HepG2 (cell line): Measurements from ENCODE around the gene EGFL8. TPM values are rescaled to one million over a fixed set of nuclear protein-coding genes. Genes with fewer than 3 reads are reported as not detected.
A peak's percentile ranks its signal among the peaks of the same experiment; 100 is the strongest.
"Not testable (repeated sequence)": the region's sequence is repeated elsewhere in the genome, so short reads cannot be mapped to it uniquely, and the experiment has no call there.

Experiments
- ATAC-seq: fragments of 200-7000 bp; cut with Tn5 transposase; 3 replicates; pipeline ENCODE4 v1.9.1; 2020; ENCODE audit warnings: mild to moderate bottlenecking, moderate library complexity
- BruUV-seq: library from RNA; stranded (reverse); fragments of 400-500 nt; replicated peaks from 2 replicates; lab custom pipeline; 2021; lab: Mats Ljungman, UMichigan
- CTCF ChIA-PET: fragments of 300-600 bp; formaldehyde crosslinking; extraction: SDS; loops from one replicate; lab custom pipeline; 2021; ENCODE audit warnings: low total read pairs, inconsistent platforms, low intra/inter-chr PET ratio; lab: Yijun Ruan, JAX
- POLR2A ChIA-PET: fragments of 350-600 bp; sonication (Branson Sonifier 250); formaldehyde crosslinking; loops from one replicate; lab custom pipeline; 2020; ENCODE audit warnings: antibody characterized with exemption, inconsistent platforms; lab: Yijun Ruan, JAX
- DNase-seq: peaks from one replicate; pipeline ENCODE4 v3.0.0-alpha.2; 2015; ENCODE audit warnings: low spot score
- FAIRE-seq: peaks from 3 replicates; lab custom pipeline; 2011; peaks lifted over from hg19 to GRCh38; lab: Jason Lieb, UNC
- H2AFZ ChIP-seq: one replicate; pipeline ENCODE4 v1.6.1; 2011; ENCODE audit warnings: low read length, inconsistent platforms
- H3K27ac ChIP-seq: fragments of 300-600 bp; 3 replicates; pipeline ENCODE4 v1.8.0; 2011; ENCODE audit warnings: mixed run types, mild to moderate bottlenecking, mixed read lengths, low read length, inconsistent platforms; ENCODE audit not compliant: insufficient read depth; ENCODE audit errors: extremely low read length
- H3K27me3 ChIP-seq, 2 experiments: fragments of 200-600 bp in 1 of 2; 2 replicates in 1 of 2; 3 replicates in 1 of 2; pipeline versions ENCODE4 v1.6.0 to v1.8.0; 2011; ENCODE audit warnings: low read length in 2 of 2, mild to moderate bottlenecking in 2 of 2, moderate library complexity in 2 of 2, inconsistent platforms in 1 of 2; ENCODE audit not compliant: insufficient read depth in 2 of 2, control insufficient read depth in 1 of 2
- H3K36me3 ChIP-seq, 2 experiments: fragments of 200-600 bp in 1 of 2; replicated peaks in 1 of 2; 2 replicates in 1 of 2; 3 replicates in 1 of 2; pipeline versions ENCODE4 v1.5.1 to v1.8.0; 2011; ENCODE audit warnings: low read length in 2 of 2, inconsistent platforms in 1 of 2; ENCODE audit not compliant: insufficient read depth in 2 of 2, control insufficient read depth in 1 of 2
- H3K4me1 ChIP-seq: 2 replicates; pipeline ENCODE4 v1.5.1; 2012; ENCODE audit warnings: low read length, inconsistent platforms; ENCODE audit not compliant: insufficient read depth
- H3K4me2 ChIP-seq: 2 replicates; pipeline ENCODE4 v1.6.0; 2011; ENCODE audit warnings: low read depth, low read length, inconsistent platforms
- H3K4me3 ChIP-seq, 3 experiments: fragments of 200-600 bp in 1 of 3; sonication (generic), shearing (Covaris generic) in 1 of 3; replicated peaks in 1 of 3; 2 replicates each; pipeline ENCODE4 v1.5.1; 2011 to 2016; ENCODE audit warnings: low read length in 3 of 3, inconsistent platforms in 2 of 3, low read depth in 2 of 3, mild to moderate bottlenecking in 2 of 3, control low read depth in 1 of 3, mixed read lengths in 1 of 3; ENCODE audit not compliant: insufficient read depth in 1 of 3
- H3K79me2 ChIP-seq: one replicate; pipeline ENCODE4 v1.6.1; 2011; ENCODE audit warnings: low read length, inconsistent platforms; ENCODE audit not compliant: insufficient read depth
- H3K9ac ChIP-seq: 2 replicates; pipeline ENCODE4 v1.6.0; 2011; ENCODE audit warnings: mild to moderate bottlenecking, low read depth, low read length, inconsistent platforms; ENCODE audit not compliant: insufficient read depth
- H3K9me3 ChIP-seq: 2 replicates; pipeline ENCODE4 v1.5.1; 2012; ENCODE audit warnings: mild to moderate bottlenecking, low read length
- H4K20me1 ChIP-seq: 2 replicates; pipeline ENCODE4 v1.6.0; 2011; ENCODE audit warnings: inconsistent platforms, mild to moderate bottlenecking, low read length, moderate library complexity; ENCODE audit not compliant: insufficient read depth
- AGO2 ChIP-seq: fragments of 200-400 bp; formaldehyde crosslinking; optimal IDR thresholded peaks from 2 replicates; pipeline ENCODE3; 2017; ENCODE audit warnings: mild to moderate bottlenecking, low read depth, low read length, moderate library complexity
- ZNF354B ChIP-seq: sonication (generic); formaldehyde crosslinking; IDR thresholded peaks from 2 replicates; pipeline ENCODE4 v1.8.0; 2022; ENCODE audit warnings: mild to moderate bottlenecking, missing genetic modification reagents
- WGBS: methylation state at CpG from one replicate; pipeline ENCODE4 v1.1.6; 2017; ENCODE audit warnings: low lambda C conversion rate; 5-methylcytosine and 5-hydroxymethylcytosine counted together
- in situ Hi-C: cut with HindIII; loops from 2 replicates; pipeline ENCODE4 v1.10.0; 2017; ENCODE audit warnings: low pct_unique_long_range_greater_than_20kb; ENCODE audit not compliant: extremely low pct_ligation_motif_present
- intact Hi-C: fragments of 100-400 bp; cut with micrococcal nuclease; formaldehyde crosslinking; loops from one replicate; pipeline ENCODE4 v1.10.0; 2022; ENCODE audit not compliant: unreplicated experiment
- polyA plus RNA-seq, 8 experiments: library from polyadenylated mRNA; depleted of rRNA in 3 of 8; stranded (reverse) in 7 of 8; unstranded in 1 of 8; fragments of >200 nt; fragmentation: Illumina TruSeq in 4 of 8; extraction: Trizol in 4 of 8; gene quantifications; 2 replicates each; pipeline versions ENCODE4 v1.2.1 to v1.2.3, GENCODE V29; 2011 to 2016; ENCODE audit warnings: low read depth in 4 of 8, missing spikeins in 1 of 8, mixed read lengths in 1 of 8; ENCODE audit not compliant: insufficient read depth in 1 of 8
- total RNA-seq, 5 experiments: library from RNA; depleted of rRNA; stranded (reverse); fragments of >200 nt; fragmentation: Illumina TruSeq; extraction: Trizol; gene quantifications; 2 replicates each; pipeline ENCODE4 v1.2.3, GENCODE V29; 2016; ENCODE audit warnings: low read depth in 1 of 5
- TF ChIP-seq, protein P1 (sequence below): sonication (generic); formaldehyde crosslinking; IDR thresholded peaks from 2 replicates; pipeline ENCODE4 v1.5.0; 2020; ENCODE audit warnings: mild to moderate bottlenecking, missing genetic modification reagents
- TF ChIP-seq, protein P2 (sequence below): sonication (generic); formaldehyde crosslinking; IDR thresholded peaks from 2 replicates; pipeline ENCODE4 v1.4.0; 2020; ENCODE audit warnings: missing genetic modification reagents
- TF ChIP-seq, protein P3 (sequence below): sonication (generic); formaldehyde crosslinking; IDR thresholded peaks from 2 replicates; pipeline ENCODE4 v1.5.1; 2020; ENCODE audit warnings: mild to moderate bottlenecking, missing genetic modification reagents, moderate library complexity

The EGFL8 gene
- total and polyA plus RNA-seq, 2 of the 13 experiments (the other 11 are each of a cell fraction or from before 2014, with no cell fraction given), result 10.0 to 11.5 TPM

DNA sequence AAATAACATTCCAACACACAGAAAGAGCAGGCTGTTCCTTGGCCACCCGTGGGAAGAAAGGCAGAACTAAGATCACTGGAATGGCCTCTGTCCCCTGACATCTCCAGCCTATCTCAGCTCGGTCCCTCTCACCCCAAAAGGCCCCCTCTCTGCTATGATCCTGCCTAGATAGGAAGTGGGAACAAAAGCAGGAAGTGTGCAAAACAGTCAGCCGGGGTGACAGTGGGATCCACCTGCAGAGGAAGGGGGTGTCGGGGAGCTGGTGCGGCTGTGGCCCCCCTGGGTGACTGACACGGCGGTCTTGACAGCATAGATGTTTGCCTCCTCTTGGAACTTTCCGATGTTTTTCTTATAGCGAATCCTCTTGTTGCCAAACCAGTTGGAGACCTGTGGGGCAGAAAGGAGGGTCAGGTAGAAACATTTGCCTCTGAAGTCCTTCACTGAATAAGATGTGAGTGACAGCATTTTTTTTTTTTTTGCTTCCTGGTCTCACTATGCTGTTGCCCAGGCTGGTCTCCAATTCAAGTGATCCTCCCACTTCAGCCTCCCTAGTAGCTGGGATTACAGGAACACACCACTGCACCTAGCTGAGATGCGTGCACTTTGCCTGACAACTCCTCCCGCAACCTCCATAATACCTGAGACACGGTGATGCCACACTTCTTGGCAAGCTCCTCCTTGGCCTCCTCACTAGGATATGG lies 22.8 kb downstream of the EGFL8 start (continued):
- TF ChIP-seq, protein P1, sequence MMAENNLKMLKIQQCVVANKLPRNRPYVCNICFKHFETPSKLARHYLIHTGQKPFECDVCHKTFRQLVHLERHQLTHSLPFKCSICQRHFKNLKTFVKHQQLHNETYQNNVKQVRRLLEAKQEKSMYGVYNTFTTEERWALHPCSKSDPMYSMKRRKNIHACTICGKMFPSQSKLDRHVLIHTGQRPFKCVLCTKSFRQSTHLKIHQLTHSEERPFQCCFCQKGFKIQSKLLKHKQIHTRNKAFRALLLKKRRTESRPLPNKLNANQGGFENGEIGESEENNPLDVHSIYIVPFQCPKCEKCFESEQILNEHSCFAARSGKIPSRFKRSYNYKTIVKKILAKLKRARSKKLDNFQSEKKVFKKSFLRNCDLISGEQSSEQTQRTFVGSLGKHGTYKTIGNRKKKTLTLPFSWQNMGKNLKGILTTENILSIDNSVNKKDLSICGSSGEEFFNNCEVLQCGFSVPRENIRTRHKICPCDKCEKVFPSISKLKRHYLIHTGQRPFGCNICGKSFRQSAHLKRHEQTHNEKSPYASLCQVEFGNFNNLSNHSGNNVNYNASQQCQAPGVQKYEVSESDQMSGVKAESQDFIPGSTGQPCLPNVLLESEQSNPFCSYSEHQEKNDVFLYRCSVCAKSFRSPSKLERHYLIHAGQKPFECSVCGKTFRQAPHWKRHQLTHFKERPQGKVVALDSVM (CRISPR knock-in tag), result peak; percentile 74; the same call in 1 of the 2 replicates
- TF ChIP-seq, protein P2, sequence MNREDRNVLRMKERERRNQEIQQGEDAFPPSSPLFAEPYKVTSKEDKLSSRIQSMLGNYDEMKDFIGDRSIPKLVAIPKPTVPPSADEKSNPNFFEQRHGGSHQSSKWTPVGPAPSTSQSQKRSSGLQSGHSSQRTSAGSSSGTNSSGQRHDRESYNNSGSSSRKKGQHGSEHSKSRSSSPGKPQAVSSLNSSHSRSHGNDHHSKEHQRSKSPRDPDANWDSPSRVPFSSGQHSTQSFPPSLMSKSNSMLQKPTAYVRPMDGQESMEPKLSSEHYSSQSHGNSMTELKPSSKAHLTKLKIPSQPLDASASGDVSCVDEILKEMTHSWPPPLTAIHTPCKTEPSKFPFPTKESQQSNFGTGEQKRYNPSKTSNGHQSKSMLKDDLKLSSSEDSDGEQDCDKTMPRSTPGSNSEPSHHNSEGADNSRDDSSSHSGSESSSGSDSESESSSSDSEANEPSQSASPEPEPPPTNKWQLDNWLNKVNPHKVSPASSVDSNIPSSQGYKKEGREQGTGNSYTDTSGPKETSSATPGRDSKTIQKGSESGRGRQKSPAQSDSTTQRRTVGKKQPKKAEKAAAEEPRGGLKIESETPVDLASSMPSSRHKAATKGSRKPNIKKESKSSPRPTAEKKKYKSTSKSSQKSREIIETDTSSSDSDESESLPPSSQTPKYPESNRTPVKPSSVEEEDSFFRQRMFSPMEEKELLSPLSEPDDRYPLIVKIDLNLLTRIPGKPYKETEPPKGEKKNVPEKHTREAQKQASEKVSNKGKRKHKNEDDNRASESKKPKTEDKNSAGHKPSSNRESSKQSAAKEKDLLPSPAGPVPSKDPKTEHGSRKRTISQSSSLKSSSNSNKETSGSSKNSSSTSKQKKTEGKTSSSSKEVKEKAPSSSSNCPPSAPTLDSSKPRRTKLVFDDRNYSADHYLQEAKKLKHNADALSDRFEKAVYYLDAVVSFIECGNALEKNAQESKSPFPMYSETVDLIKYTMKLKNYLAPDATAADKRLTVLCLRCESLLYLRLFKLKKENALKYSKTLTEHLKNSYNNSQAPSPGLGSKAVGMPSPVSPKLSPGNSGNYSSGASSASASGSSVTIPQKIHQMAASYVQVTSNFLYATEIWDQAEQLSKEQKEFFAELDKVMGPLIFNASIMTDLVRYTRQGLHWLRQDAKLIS (CRISPR knock-in tag), result no peak

DNA sequence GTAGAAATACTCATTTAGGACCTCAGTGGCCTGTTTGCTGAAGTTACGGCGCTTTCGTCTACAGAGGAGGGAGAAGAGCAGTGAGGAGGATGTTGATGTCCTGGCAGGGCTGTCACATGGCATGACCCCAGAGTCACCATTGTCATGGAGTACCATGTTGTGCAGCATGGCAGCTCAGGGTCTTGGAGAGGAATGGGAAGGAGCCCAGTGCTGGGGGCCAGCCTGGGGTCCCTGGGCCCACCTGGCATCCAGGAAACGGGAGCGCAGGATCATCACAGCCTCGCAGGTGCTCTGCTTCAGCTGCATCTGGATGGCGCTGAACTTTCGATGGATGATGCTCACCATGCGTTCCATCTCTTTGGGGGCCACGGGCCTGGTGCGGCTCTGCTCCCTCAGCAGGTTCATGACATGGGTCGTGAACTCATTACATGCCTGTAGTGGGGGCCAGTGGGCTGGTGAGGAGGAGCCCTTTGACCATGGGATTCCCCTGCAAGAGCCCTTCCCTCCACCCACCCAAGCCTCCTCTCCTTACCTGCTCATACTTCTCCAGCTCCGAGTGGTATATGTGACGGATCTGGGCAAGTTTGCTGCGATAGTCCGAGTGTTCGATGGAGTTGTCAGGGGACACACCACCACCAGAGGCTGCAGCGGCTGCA lies 23.5 kb downstream of the EGFL8 start:
- POLR2A ChIA-PET, result interaction anchor here (2.0 to 7.1 kb wide), 3 partner anchors 8 to 60 kb away, joined by 4 to 127 read pairs (median 10); partner anchors contain the start of genes AGPAT1, ATF6B and RNF5
- H3K4me3 ChIP-seq, H4K20me1 ChIP-seq, H2AFZ ChIP-seq, CTCF ChIA-PET, H3K9me3 ChIP-seq, H3K27me3 ChIP-seq, intact Hi-C loops, H3K9ac ChIP-seq, ATAC-seq, H3K27ac ChIP-seq, in situ Hi-C loops, BruUV-seq, FAIRE-seq, DNase-seq: not testable (repeated sequence)
- 99% methylated on average over 18 of the region's 18 CpGs for WGBS
- Histone ChIP-seq H3K79me2 (peaks cover 15% of the 10 kb centered on the region), H3K4me1 (peaks cover 34% of the 10 kb centered on the region), H3K36me3 (peaks cover 9 to 26% of the 10 kb centered on the region in 2 experiments), H3K4me2 (peak overlapping the region; percentile 90)
- TF ChIP-seq AGO2 (peak; percentile 36), ZNF354B (CRISPR knock-in tag) (0 out of 2 replicates have a peak, but pooled peaks have one; percentile 34)
- TF ChIP-seq, protein P3, sequence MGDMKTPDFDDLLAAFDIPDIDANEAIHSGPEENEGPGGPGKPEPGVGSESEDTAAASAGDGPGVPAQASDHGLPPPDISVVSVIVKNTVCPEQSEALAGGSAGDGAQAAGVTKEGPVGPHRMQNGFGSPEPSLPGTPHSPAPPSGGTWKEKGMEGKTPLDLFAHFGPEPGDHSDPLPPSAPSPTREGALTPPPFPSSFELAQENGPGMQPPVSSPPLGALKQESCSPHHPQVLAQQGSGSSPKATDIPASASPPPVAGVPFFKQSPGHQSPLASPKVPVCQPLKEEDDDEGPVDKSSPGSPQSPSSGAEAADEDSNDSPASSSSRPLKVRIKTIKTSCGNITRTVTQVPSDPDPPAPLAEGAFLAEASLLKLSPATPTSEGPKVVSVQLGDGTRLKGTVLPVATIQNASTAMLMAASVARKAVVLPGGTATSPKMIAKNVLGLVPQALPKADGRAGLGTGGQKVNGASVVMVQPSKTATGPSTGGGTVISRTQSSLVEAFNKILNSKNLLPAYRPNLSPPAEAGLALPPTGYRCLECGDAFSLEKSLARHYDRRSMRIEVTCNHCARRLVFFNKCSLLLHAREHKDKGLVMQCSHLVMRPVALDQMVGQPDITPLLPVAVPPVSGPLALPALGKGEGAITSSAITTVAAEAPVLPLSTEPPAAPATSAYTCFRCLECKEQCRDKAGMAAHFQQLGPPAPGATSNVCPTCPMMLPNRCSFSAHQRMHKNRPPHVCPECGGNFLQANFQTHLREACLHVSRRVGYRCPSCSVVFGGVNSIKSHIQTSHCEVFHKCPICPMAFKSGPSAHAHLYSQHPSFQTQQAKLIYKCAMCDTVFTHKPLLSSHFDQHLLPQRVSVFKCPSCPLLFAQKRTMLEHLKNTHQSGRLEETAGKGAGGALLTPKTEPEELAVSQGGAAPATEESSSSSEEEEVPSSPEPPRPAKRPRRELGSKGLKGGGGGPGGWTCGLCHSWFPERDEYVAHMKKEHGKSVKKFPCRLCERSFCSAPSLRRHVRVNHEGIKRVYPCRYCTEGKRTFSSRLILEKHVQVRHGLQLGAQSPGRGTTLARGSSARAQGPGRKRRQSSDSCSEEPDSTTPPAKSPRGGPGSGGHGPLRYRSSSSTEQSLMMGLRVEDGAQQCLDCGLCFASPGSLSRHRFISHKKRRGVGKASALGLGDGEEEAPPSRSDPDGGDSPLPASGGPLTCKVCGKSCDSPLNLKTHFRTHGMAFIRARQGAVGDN (CRISPR knock-in tag), result 0 out of 2 replicates have a peak, but pooled peaks have one; percentile 9
